Endothelial cell of umbilical vein (primary cell): Measurements from ENCODE around the gene FZD10. TPM values are rescaled to one million over a fixed set of nuclear protein-coding genes. Genes with fewer than 3 reads are reported as not detected.

Source experiments
- BruUV-seq: library from RNA; stranded (reverse); fragments of 400-500 nt; replicated peaks from 2 replicates; lab custom pipeline; 2021; lab: Mats Ljungman, UMichigan
- CTCF ChIA-PET: fragments of 300-600, 350-600 bp; sonication (Branson Sonifier 250); formaldehyde crosslinking; loops from one replicate; lab custom pipeline; 2021; ENCODE audit warnings: antibody characterized with exemption, inconsistent platforms; lab: Charles Lee
- POLR2A ChIA-PET: fragments of 300-600, 350-600 bp; sonication (Branson Sonifier 250); formaldehyde crosslinking; loops from one replicate; lab custom pipeline; 2021; ENCODE audit warnings: antibody characterized with exemption, inconsistent platforms; lab: Charles Lee
- DNase-seq: peaks from one replicate; pipeline ENCODE4 v3.0.0-alpha.2; 2011; ENCODE audit warnings: low read depth, low spot score
- FAIRE-seq: peaks from 2 replicates; lab custom pipeline; 2011; peaks lifted over from hg19 to GRCh38; lab: Jason Lieb, UNC
- H2AFZ ChIP-seq: 2 replicates; pipeline ENCODE4 v1.6.0; 2012; ENCODE audit warnings: low read depth, low read length, control low read depth, inconsistent platforms
- H3K27ac ChIP-seq: 2 replicates; pipeline ENCODE4 v1.5.1; 2011; ENCODE audit warnings: low read depth, mild to moderate bottlenecking, control low read depth, low read length, moderate library complexity; ENCODE audit not compliant: insufficient read depth
- H3K27me3 ChIP-seq, 2 experiments: 2 replicates each; pipeline versions ENCODE4 v1.6.0 to v1.6.1; 2011; ENCODE audit warnings: low read length in 2 of 2, mixed read lengths in 1 of 2; ENCODE audit not compliant: control insufficient read depth in 2 of 2, insufficient read depth in 2 of 2
- H3K36me3 ChIP-seq, 2 experiments: 2 replicates in 1 of 2; 3 replicates in 1 of 2; pipeline ENCODE4 v1.5.1; 2011; ENCODE audit warnings: low read length in 2 of 2, mild to moderate bottlenecking in 1 of 2, moderate library complexity in 1 of 2; ENCODE audit not compliant: control insufficient read depth in 2 of 2, insufficient read depth in 2 of 2; ENCODE audit errors: extremely low read depth in 1 of 2
- H3K4me1 ChIP-seq: 3 replicates; pipeline ENCODE4 v1.5.1; 2011; ENCODE audit warnings: mild to moderate bottlenecking, low read length; ENCODE audit not compliant: control insufficient read depth, insufficient read depth; ENCODE audit errors: extremely low read depth
- H3K4me2 ChIP-seq: 2 replicates; pipeline ENCODE4 v1.6.1; 2011; ENCODE audit warnings: low read length, control low read depth, mixed read lengths; ENCODE audit not compliant: insufficient read depth
- H3K4me3 ChIP-seq, 3 experiments: fragments of 200-600 bp in 1 of 3; sonication (generic), shearing (Covaris generic) in 1 of 3; replicated peaks in 1 of 3; 2 replicates each; pipeline ENCODE4 v1.5.1; 2011 to 2016; ENCODE audit warnings: control low read depth in 3 of 3, low read length in 3 of 3, mild to moderate bottlenecking in 2 of 3, inconsistent platforms in 1 of 3, low read depth in 1 of 3, moderate library complexity in 1 of 3; ENCODE audit not compliant: insufficient read depth in 1 of 3
- H3K79me2 ChIP-seq: 2 replicates; pipeline ENCODE4 v1.6.0; 2012; ENCODE audit warnings: low read length, inconsistent platforms; ENCODE audit not compliant: control insufficient read depth, insufficient read depth
- H3K9ac ChIP-seq: replicated peaks from 2 replicates; pipeline ENCODE3; 2011; ENCODE audit warnings: low read length, control low read depth; ENCODE audit not compliant: insufficient read depth; ENCODE audit errors: extremely low read depth
- H3K9me1 ChIP-seq: replicated peaks from 3 replicates; pipeline ENCODE4 v1.6.0; 2011; ENCODE audit warnings: mild to moderate bottlenecking, low read length; ENCODE audit not compliant: control insufficient read depth, insufficient read depth; ENCODE audit errors: extremely low read depth
- H3K9me3 ChIP-seq: replicated peaks from 2 replicates; pipeline ENCODE4 v1.5.1; 2012; ENCODE audit warnings: low read length, inconsistent platforms; ENCODE audit not compliant: control insufficient read depth, insufficient read depth
- H4K20me1 ChIP-seq: replicated peaks from 2 replicates; pipeline ENCODE3; 2011; ENCODE audit warnings: mild to moderate bottlenecking, low read length; ENCODE audit not compliant: control insufficient read depth, insufficient read depth; ENCODE audit errors: extremely low read depth
- EZH2 ChIP-seq: IDR thresholded peaks from 2 replicates; pipeline ENCODE4 v1.6.1; 2012; ENCODE audit warnings: borderline replicate concordance, low read depth, mild to moderate bottlenecking, moderate library complexity, low read length, inconsistent platforms; ENCODE audit not compliant: severe bottlenecking
- FOS ChIP-seq: IDR thresholded peaks from 2 replicates; pipeline ENCODE4 v1.6.1; 2011; ENCODE audit warnings: mild to moderate bottlenecking, low read length, moderate library complexity, borderline replicate concordance; ENCODE audit not compliant: insufficient read depth
- GATA2 ChIP-seq: IDR thresholded peaks from 2 replicates; pipeline ENCODE4 v1.7.0; 2011; ENCODE audit warnings: low read depth, mild to moderate bottlenecking, moderate library complexity, mixed read lengths, low read length; ENCODE audit not compliant: insufficient read length, insufficient read depth
- JUN ChIP-seq: IDR thresholded peaks from 2 replicates; pipeline ENCODE4 v1.6.1; 2011; ENCODE audit warnings: borderline replicate concordance, low read depth; ENCODE audit not compliant: insufficient read length, insufficient read depth
- MYC ChIP-seq: IDR thresholded peaks from one replicate; pipeline ENCODE4 v1.6.1; 2011; ENCODE audit warnings: mild to moderate bottlenecking, low read depth, low read length
- POLR2A ChIP-seq: IDR thresholded peaks from 2 replicates; pipeline ENCODE4 v1.6.1; 2012; ENCODE audit warnings: low read depth, mild to moderate bottlenecking, control low read depth, low read length
- POLR2AphosphoS5 ChIP-seq: IDR thresholded peaks from 2 replicates; pipeline ENCODE4 v1.6.1; 2012; ENCODE audit warnings: low read depth, mild to moderate bottlenecking, control low read depth, low read length, moderate library complexity; ENCODE audit not compliant: insufficient read depth
- dilution Hi-C: fragments of 300-500 bp; cut with MboI; formaldehyde crosslinking; loops from one replicate; pipeline ENCODE4 v1.15.0; 2019; ENCODE audit warnings: low sequenced_read_pairs; ENCODE audit not compliant: extremely low pct_ligation_motif_present
- intact Hi-C: fragments of 100-400 bp; cut with micrococcal nuclease; formaldehyde crosslinking; loops from one replicate; pipeline ENCODE4 v1.10.0; 2022
- polyA plus RNA-seq, 4 experiments: library from polyadenylated mRNA; depleted of rRNA in 3 of 4; stranded (reverse) in 3 of 4; unstranded in 1 of 4; fragments of >200 nt; gene quantifications; 2 replicates each; pipeline versions ENCODE4 v1.2.1 to v1.2.3, GENCODE V29; 2011 to 2012; ENCODE audit warnings: missing spikeins in 1 of 4
- total RNA-seq: library from RNA; stranded (reverse); gene quantifications from 2 replicates; pipeline ENCODE4 v1.2.3, GENCODE V29; 2021
- TF ChIP-seq, protein P1 (sequence below): IDR thresholded peaks from 2 replicates; pipeline ENCODE4 v1.6.1; 2011; ENCODE audit not compliant: insufficient read depth, insufficient read length
- TF ChIP-seq, protein P2 (sequence below), 2 donors: IDR thresholded peaks; 1 replicate in 1 of 2; 2 replicates in 1 of 2; pipeline ENCODE4 v1.5.1; 2011; ENCODE audit warnings: low read length in 2 of 2, mild to moderate bottlenecking in 2 of 2, moderate library complexity in 2 of 2, control low read depth in 1 of 2, inconsistent platforms in 1 of 2, low read depth in 1 of 2; ENCODE audit not compliant: insufficient read depth in 1 of 2; ENCODE audit errors: extremely low read depth in 1 of 2

Gene FZD10
- total and polyA plus RNA-seq, 2 donors (not counting 3 experiments of a cell fraction or from before 2014, with no cell fraction given): not detected

DNA sequence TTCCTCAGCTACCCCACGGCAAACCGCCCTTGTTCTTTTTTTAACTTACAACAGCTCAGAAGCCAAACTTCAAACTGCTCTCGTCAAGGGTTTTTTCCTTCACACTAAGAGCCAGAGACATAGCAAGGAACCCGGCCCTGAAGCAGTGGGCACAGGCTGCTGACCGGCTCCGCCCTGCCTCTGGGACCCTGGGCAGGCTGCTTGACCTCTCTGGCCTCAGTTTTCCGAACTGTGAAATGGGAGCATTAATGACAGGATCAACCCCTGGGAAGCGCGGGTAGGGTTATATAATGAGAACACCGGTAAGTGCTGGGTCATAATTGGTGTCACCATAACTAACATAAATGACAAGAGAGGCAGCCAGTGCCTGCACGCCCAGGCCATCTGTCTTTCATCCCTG is 21.2 kb upstream of the FZD10 start:
- TF ChIP-seq POLR2AphosphoS5 (no peak), EZH2 (no peak), GATA2 (no peak), JUN (no peak), POLR2A (no peak), MYC (no peak), FOS (no peak)
- TF ChIP-seq, protein P1, sequence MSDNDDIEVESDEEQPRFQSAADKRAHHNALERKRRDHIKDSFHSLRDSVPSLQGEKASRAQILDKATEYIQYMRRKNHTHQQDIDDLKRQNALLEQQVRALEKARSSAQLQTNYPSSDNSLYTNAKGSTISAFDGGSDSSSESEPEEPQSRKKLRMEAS: no peak
- TF ChIP-seq, protein P2, sequence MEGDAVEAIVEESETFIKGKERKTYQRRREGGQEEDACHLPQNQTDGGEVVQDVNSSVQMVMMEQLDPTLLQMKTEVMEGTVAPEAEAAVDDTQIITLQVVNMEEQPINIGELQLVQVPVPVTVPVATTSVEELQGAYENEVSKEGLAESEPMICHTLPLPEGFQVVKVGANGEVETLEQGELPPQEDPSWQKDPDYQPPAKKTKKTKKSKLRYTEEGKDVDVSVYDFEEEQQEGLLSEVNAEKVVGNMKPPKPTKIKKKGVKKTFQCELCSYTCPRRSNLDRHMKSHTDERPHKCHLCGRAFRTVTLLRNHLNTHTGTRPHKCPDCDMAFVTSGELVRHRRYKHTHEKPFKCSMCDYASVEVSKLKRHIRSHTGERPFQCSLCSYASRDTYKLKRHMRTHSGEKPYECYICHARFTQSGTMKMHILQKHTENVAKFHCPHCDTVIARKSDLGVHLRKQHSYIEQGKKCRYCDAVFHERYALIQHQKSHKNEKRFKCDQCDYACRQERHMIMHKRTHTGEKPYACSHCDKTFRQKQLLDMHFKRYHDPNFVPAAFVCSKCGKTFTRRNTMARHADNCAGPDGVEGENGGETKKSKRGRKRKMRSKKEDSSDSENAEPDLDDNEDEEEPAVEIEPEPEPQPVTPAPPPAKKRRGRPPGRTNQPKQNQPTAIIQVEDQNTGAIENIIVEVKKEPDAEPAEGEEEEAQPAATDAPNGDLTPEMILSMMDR (IDR thresholded peaks at IDR 0.05; ENCODE audit: extremely low read depth in 1 of 2, insufficient read depth in 1 of 2, low read depth in 1 of 2, low read length in 2 of 2): no peak
- no peaks in the 10 kb centered on the region for H3K9me1 ChIP-seq
- no peaks in the 10 kb centered on the region for H3K27me3 ChIP-seq
- peaks cover 2% of the 10 kb centered on the region for H3K9me3 ChIP-seq
- H4K20me1 ChIP-seq: no peaks in the 10 kb centered on the region
- ChIA-PET CTCF (no interaction called here), POLR2A (no interaction called here)
- no TSS peak for BruUV-seq
- H3K9ac ChIP-seq: no peak overlapping the region
- no peak overlapping the region for H3K4me3 ChIP-seq
- H3K27ac ChIP-seq: no peak overlapping the region
- FAIRE-seq: no peak
- intact Hi-C loops (no loop called here), dilution Hi-C loops (no loop called here)
- H3K4me2 ChIP-seq: no peak overlapping the region
- no peaks in the 10 kb centered on the region for H3K4me1 ChIP-seq
- no peaks in the 10 kb centered on the region for H3K36me3 ChIP-seq
- no peak for DNase-seq
- no peaks in the 10 kb centered on the region for H3K79me2 ChIP-seq
- H2AFZ ChIP-seq: no peak overlapping the region
